ENCODE results near the gene TEAD1. TPM values are rescaled to one million over a fixed set of nuclear protein-coding genes. Genes with fewer than 3 reads are reported as not detected.

Gene TEAD1
- total RNA-seq, 2 experiments from 2014 or later, result 0.25 to 0.83 TPM

DNA sequence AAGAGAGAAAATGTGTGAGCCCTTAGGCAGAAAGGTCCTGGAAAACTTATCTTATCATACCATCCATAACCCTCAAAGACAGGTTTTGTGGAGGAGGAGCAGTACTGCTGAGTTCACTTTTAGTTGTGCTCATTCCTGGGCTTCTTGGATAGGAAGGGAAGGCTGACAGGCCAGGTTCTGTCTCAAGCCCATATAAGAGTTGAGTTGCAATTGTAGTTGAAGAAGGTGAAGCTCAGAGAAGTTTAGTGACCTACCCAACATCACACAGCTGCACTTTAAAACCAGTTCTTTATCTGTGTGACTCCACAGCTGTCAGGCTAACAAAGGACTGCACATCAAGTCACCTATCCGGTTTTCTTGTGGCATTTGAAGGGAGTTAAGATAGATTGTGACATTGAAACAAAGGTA is 13.0 kb downstream of the TEAD1 start:
- Mint-ChIP-seq H3K4me3 (no peak overlapping the region), H3K9me3 (no peaks in the 10 kb centered on the region), H3K27ac (no peak overlapping the region), H3K4me1 (ENCODE audit: low read depth) (peaks cover 2% of the 10 kb centered on the region), H3K36me3 (ENCODE audit: low read depth) (no peaks in the 10 kb centered on the region), H3K27me3 (peaks cover 47% of the 10 kb centered on the region)
- intact Hi-C loops (cut with micrococcal nuclease), result no loop called here
- ChIA-PET POLR2A (no interaction called here), CTCF (interaction anchor here (1.5 kb wide), 1 partner anchor 17 kb away, joined by 4 read pairs; no protein-coding TSS in a partner anchor)
- DNase-seq, result no peak
- TF ChIP-seq, protein P1, sequence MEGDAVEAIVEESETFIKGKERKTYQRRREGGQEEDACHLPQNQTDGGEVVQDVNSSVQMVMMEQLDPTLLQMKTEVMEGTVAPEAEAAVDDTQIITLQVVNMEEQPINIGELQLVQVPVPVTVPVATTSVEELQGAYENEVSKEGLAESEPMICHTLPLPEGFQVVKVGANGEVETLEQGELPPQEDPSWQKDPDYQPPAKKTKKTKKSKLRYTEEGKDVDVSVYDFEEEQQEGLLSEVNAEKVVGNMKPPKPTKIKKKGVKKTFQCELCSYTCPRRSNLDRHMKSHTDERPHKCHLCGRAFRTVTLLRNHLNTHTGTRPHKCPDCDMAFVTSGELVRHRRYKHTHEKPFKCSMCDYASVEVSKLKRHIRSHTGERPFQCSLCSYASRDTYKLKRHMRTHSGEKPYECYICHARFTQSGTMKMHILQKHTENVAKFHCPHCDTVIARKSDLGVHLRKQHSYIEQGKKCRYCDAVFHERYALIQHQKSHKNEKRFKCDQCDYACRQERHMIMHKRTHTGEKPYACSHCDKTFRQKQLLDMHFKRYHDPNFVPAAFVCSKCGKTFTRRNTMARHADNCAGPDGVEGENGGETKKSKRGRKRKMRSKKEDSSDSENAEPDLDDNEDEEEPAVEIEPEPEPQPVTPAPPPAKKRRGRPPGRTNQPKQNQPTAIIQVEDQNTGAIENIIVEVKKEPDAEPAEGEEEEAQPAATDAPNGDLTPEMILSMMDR (IDR thresholded peaks at IDR 0.05), result no peak
- no peak for ATAC-seq

DNA sequence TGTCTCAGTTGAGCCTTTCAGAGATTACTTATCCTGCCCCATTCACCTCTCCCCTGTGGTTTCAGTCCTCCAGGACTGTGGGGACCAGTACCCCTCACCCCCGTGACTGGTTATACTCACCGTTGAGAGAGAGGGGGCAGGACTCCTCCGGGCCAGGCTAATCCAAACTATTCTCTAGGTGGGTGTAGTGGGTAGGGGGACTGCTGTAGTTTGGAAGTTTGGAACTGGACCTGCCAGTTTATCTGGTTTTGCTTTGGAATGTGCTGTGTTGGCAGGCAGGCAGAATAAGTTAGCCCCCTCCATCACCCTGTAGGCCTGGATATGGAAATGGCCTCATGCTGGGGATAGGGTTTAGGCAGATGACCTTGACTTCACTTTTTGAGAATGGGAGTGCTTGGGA is 13.5 kb downstream of the TEAD1 start:
- ATAC-seq (no peak), DNase-seq (no peak)
- intact Hi-C loops (cut with micrococcal nuclease), result no loop called here
- POLR2A ChIA-PET, result no interaction called here
- CTCF ChIA-PET, result no interaction called here
- Mint-ChIP-seq H3K27ac (no peak overlapping the region), H3K36me3 (ENCODE audit: low read depth) (no peaks in the 10 kb centered on the region), H3K4me1 (ENCODE audit: low read depth) (peaks cover 2% of the 10 kb centered on the region), H3K4me3 (no peak overlapping the region), H3K27me3 (peaks cover 42% of the 10 kb centered on the region), H3K9me3 (no peaks in the 10 kb centered on the region)
- TF ChIP-seq, protein P1 (IDR thresholded peaks at IDR 0.05), result no peak

DNA sequence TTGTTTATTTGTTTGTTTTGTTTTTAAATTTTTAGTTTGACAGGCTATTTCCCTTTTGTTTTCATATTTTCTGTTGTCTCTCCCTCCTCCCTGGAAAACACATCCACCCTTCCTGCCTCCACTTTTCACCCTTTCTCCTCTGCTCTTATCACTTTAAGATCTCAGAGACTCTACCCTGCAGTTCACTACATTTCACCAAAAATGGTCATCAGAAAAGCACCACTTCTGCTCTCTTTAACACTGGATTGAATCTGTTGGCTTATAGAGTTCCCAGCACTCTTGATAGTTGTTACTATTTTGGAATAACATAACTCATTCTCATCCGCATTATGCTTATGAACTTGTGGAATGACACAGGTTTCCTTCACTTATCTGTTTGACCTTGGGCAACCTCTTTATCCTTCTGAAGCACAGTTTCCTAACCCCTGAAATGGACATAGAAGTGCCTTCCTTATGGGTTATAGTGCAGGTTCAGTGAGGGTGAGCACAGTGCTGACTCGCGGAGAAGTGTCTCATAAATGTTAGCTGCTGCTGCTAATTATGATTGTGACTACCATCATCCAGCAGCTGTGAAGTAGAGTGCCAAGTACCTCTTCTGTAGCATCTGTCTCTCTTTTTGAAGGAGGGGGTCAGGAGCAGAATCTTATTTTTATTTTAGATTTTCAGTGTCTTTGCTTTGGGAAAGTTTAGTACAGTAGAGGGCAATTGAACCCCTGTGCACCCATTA is 15.0 kb downstream of the TEAD1 start:
- ATAC-seq (no peak), DNase-seq (no peak)
- ChIA-PET CTCF (no interaction called here), POLR2A (no interaction called here)
- no peak overlapping the region for H3K4me3 Mint-ChIP-seq
- H3K9me3 Mint-ChIP-seq, result no peaks in the 10 kb centered on the region
- TF ChIP-seq, protein P1 (IDR thresholded peaks at IDR 0.05), result no peak
- H3K27ac Mint-ChIP-seq, result no peak overlapping the region
- peaks cover 46% of the 10 kb centered on the region for H3K27me3 Mint-ChIP-seq
- peaks cover 9% of the 10 kb centered on the region for H3K4me1 Mint-ChIP-seq (ENCODE audit: low read depth)
- intact Hi-C loops (cut with micrococcal nuclease), result no loop called here
- no peaks in the 10 kb centered on the region for H3K36me3 Mint-ChIP-seq (ENCODE audit: low read depth)

DNA sequence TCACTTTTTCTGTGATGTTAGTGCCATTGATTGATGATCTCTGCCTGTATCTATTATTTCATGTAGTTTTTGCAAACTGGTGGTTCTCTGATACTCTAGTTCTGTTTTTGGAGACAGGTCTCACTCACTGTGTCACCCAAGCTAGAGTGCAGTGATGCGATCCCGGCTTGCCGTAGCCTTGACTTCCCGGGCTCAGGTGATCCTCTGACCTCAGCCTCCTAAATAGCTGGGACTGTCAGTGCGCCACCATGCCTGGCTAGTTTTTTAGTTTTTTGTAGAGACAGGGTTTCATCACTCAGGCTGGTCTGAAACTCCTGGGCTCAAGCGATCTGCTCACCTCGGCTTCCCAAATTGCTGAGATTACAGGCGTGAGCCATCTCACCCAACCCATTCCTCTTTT is 16.4 kb downstream of the TEAD1 start:
- no peaks in the 10 kb centered on the region for H3K9me3 Mint-ChIP-seq
- intact Hi-C loops (cut with micrococcal nuclease), result no loop called here
- H3K27me3 Mint-ChIP-seq, result peaks cover 57% of the 10 kb centered on the region
- H3K4me3 Mint-ChIP-seq, result no peak overlapping the region
- no peaks in the 10 kb centered on the region for H3K36me3 Mint-ChIP-seq (ENCODE audit: low read depth)
- ChIA-PET POLR2A (no interaction called here), CTCF (no interaction called here)
- ATAC-seq (no peak), DNase-seq (no peak)
- TF ChIP-seq, protein P1 (IDR thresholded peaks at IDR 0.05), result no peak
- peaks cover 9% of the 10 kb centered on the region for H3K4me1 Mint-ChIP-seq (ENCODE audit: low read depth)
- no peak overlapping the region for H3K27ac Mint-ChIP-seq

DNA sequence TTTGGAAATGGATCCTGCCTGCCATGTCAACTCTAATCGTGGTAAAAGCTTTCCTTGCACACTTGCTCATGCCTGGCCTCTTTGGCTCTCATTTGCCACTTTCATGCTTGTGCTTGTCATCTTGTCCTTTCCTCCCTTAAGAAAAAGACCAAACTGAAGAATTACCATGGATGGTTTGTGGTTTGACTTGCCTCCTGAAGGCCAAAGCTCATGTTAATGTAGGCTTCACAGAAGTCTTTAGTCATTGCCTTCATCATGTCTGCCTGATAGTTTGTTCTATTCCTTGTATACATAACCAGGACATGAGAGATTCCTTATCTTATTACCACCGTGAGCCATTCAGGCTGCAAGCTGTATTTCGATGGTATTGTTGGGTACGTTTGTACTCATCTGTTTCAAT is 17.3 kb downstream of the TEAD1 start:
- CTCF ChIA-PET, result interaction anchor here (1.0 kb wide), 1 partner anchor 198 kb away, joined by 3 read pairs; no protein-coding TSS in a partner anchor
- Mint-ChIP-seq H3K27me3 (peaks cover 60% of the 10 kb centered on the region), H3K27ac (no peak overlapping the region), H3K9me3 (no peaks in the 10 kb centered on the region), H3K36me3 (ENCODE audit: low read depth) (no peaks in the 10 kb centered on the region), H3K4me1 (ENCODE audit: low read depth) (peaks cover 8% of the 10 kb centered on the region), H3K4me3 (no peak overlapping the region)
- TF ChIP-seq, protein P1 (IDR thresholded peaks at IDR 0.05), result no peak
- POLR2A ChIA-PET, result no interaction called here
- intact Hi-C loops (cut with micrococcal nuclease), result no loop called here
- ATAC-seq (no peak), DNase-seq (no peak)
